Muscle layer of colon (tissue), 2 donors: ENCODE measurements around the gene CPNE6.
"Not testable (repeated sequence)": the region's sequence is repeated elsewhere in the genome, so short reads cannot be mapped to it uniquely, and the experiment has no call there.

Experiments
- H3K27ac ChIP-seq: one replicate; pipeline ENCODE4 v1.7.0; 2013; ENCODE audit warnings: low read depth, mild to moderate bottlenecking, low read length, moderate library complexity
- H3K27me3 ChIP-seq, 2 donors: one replicate each; pipeline ENCODE4 v1.7.0; 2013; ENCODE audit warnings: low read length in 2 of 2, mild to moderate bottlenecking in 2 of 2; ENCODE audit not compliant: insufficient read depth in 2 of 2, control insufficient read depth in 1 of 2
- H3K36me3 ChIP-seq: one replicate; pipeline ENCODE4 v1.7.0; 2013; ENCODE audit warnings: mild to moderate bottlenecking, low read length; ENCODE audit not compliant: insufficient read depth
- H3K4me1 ChIP-seq: one replicate; pipeline ENCODE4 v1.7.0; 2013; ENCODE audit warnings: mild to moderate bottlenecking, low read length; ENCODE audit not compliant: insufficient read depth
- H3K4me3 ChIP-seq, 2 donors: one replicate each; pipeline ENCODE4 v1.7.0; 2013; ENCODE audit warnings: low read length in 2 of 2, low read depth in 1 of 2, mild to moderate bottlenecking in 1 of 2, moderate library complexity in 1 of 2
- H3K9ac ChIP-seq: one replicate; pipeline ENCODE4 v1.7.0; 2013; ENCODE audit warnings: low read length
- H3K9me3 ChIP-seq: one replicate; pipeline ENCODE4 v1.7.0; 2013; ENCODE audit warnings: mild to moderate bottlenecking, low read length
- donor health status: abdominal sarcoma.
- donor health status: Adenocarcinoma of cecum.

The CPNE6 gene

DNA sequence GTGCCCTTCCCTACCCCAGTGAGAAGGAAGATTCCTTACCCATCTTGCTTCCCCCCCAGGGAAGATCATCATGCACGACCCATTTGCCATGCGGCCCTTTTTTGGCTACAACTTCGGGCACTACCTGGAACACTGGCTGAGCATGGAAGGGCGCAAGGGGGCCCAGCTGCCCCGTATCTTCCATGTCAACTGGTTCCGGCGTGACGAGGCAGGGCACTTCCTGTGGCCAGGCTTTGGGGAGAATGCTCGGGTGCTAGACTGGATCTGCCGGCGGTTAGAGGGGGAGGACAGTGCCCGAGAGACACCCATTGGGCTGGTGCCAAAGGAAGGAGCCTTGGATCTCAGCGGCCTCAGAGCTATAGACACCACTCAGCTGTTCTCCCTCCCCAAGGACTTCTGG lies 32.1 kb downstream of the CPNE6 start:
- Histone ChIP-seq H3K27ac (no peak overlapping the region), H3K4me3 (no peak overlapping the region), H3K4me1 (peaks cover under 1% of the 10 kb centered on the region), H3K9ac (no peak overlapping the region), H3K9me3 (no peaks in the 10 kb centered on the region), H3K27me3 (no peaks in the 10 kb centered on the region), H3K36me3 (peaks cover 5% of the 10 kb centered on the region)

DNA sequence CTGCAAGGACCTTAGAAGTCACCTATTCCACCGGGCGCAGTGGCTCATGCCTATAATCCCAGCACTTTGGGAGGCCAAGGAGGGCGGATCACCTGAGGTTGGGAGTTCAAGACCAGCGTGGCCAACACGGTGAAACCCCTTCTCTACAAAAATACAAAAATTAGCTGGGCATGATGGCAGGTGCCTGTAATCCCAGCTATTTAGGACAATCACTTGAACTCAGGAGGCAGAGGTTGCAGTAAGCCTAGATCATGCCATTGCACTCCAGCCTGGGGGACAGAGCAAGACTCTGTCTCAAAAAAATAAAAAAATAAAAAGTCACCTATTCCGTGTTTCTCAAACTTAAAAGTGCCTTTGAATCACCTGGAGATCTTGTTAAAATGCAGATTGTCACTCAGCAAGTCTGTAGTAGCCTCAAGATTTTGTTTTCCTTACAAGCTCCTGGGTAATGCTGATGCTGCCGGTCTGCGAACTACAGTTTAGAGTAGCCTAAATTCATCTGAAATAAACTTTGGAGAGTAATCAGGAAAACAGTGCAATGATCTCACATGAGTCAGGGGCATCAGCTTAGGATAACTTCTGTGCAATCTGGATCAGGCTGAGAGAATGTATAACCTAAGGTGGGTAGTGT lies 34.4 kb downstream of the CPNE6 start:
- not testable (repeated sequence) for H3K36me3 ChIP-seq, H3K27ac ChIP-seq, H3K9ac ChIP-seq, H3K4me3 ChIP-seq, H3K4me1 ChIP-seq, H3K27me3 ChIP-seq, H3K9me3 ChIP-seq

DNA sequence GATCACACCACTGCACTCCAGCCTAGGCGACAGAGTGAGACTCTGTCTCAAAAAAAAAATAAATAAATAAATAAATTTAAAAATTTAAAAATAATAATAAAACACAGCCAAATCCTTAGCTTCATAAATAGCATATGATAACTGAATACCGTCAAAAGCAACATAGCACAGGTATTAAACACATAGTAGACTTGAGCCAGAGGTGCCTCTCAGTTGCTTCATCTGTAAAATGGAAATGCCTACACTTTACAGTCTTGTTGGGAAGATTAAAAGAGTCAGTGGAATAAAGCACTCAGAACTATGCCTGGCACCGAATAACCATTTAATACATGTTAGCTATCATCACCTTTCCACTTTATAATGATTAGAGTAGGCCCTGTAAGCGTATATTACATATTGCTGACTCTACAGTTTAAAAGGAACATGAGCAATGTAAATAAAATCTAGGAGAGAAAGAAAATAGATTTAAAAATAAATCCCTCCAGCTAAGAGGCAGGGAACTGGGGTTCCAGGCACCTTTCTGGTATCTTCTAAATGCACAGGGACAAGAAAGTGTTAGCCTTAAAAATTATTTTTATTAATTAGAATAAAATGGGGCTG lies 35.4 kb downstream of the CPNE6 start:
- no peak overlapping the region for H3K27ac ChIP-seq
- no peak overlapping the region for H3K4me3 ChIP-seq
- peaks cover 6% of the 10 kb centered on the region for H3K4me1 ChIP-seq
- no peak overlapping the region for H3K9ac ChIP-seq
- no peaks in the 10 kb centered on the region for H3K9me3 ChIP-seq
- H3K27me3 ChIP-seq, result no peaks in the 10 kb centered on the region
- no peaks in the 10 kb centered on the region for H3K36me3 ChIP-seq

DNA sequence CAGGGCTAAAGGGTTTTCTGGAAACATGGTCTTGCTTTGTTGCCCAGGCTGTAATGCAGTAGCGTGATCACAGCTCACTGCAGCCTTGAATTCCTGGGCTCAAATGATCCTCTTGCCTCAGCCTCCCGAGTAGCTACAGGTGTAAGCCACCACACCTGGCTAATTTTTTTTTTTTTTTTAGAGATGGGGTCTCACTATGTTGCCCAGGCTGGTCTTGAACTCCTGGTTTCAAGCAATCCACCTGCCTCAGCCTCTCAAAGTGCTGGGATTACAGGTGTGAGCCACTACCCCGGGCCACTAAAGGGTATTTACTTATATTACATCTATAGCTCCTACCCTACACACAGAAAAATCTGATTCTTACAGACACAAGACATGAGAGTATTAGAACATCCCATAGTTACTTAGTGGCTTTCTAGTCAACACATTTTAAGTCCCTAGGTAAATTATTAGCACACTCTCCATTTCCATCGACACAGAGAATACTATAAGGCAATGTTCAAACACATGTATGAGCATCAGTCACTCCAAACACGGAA lies 37.0 kb downstream of the CPNE6 start:
- H3K4me1 ChIP-seq, result peaks cover 9% of the 10 kb centered on the region
- no peak overlapping the region for H3K9ac ChIP-seq
- no peaks in the 10 kb centered on the region for H3K9me3 ChIP-seq
- H3K36me3 ChIP-seq, result no peaks in the 10 kb centered on the region
- no peaks in the 10 kb centered on the region for H3K27me3 ChIP-seq
- H3K27ac ChIP-seq, result no peak overlapping the region
- no peak overlapping the region for H3K4me3 ChIP-seq

DNA sequence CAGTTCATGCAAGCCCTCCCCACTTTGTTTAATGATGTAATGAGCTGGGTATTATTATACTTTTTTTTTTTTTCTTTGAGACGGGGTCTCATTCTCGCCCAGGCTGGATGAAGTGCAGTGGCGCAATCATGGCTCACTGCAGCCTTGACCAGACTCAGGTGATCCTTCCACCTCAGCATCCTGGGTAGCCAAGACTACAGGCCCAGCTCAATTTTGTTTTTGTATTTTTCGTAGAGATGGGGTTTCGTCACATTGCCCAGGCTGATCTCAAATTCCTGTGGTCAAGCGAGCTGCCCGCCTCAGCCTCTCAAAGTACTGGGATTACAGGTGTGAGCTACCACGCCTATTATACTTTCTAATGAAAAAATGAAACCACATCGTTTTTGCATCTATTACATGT lies 38.7 kb downstream of the CPNE6 start:
- H3K4me1 ChIP-seq, result peaks cover 10% of the 10 kb centered on the region

DNA sequence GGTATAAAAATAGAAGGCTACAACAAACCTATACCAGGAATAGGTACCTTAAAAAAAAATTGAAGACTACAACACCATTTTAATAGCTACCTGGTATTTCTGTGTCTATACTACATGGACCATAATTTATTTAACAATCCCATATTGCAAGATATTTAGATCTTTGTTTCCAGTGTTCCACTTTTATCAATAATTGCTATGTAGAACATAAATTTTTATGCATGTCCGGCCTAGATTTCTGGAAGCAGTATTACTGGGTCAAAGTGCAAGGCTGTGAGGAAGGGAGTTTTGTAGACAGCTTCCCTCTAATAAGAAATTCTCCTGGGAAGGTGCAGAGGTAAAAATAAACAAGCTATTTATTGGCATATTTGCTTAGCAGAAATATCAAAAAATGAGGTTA lies 39.2 kb downstream of the CPNE6 start:
- H3K27ac ChIP-seq, result no peak overlapping the region
- no peaks in the 10 kb centered on the region for H3K36me3 ChIP-seq
- peaks cover 12% of the 10 kb centered on the region for H3K4me1 ChIP-seq
- no peak overlapping the region for H3K4me3 ChIP-seq
- no peaks in the 10 kb centered on the region for H3K9me3 ChIP-seq
- H3K27me3 ChIP-seq, result no peaks in the 10 kb centered on the region
- H3K9ac ChIP-seq, result no peak overlapping the region

More for the DNA sequence above, 38.7 kb downstream of the CPNE6 start:
- Histone ChIP-seq H3K9me3 (no peaks in the 10 kb centered on the region), H3K4me3 (no peak overlapping the region), H3K27ac (no peak overlapping the region), H3K27me3 (no peaks in the 10 kb centered on the region), H3K36me3 (no peaks in the 10 kb centered on the region), H3K9ac (no peak overlapping the region)

DNA sequence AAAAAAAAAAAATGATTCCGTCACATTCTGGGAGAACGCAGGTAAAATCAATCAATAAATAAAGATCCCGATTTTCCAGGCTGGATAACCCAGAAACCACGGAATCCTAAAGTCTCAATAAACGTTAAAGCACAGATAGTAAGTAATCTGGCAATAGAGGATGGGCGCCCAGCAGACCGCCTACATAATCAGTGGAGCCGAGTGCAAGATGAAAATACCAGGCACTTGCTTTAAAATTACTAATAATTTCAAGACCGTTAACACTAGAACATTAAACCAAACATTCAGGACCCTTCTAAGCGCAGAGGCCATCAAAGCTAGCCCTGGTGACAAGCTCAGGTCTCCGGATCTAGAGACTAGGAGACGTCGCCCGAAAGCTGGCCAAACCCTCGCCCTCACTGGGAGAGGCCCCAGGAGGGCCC lies 42.0 kb downstream of the CPNE6 start:
- H3K36me3 ChIP-seq, result peaks cover 11% of the 10 kb centered on the region
- peak overlapping the region; percentile 66 for H3K9ac ChIP-seq
- H3K4me1 ChIP-seq, result peaks cover 25% of the 10 kb centered on the region
- H3K9me3 ChIP-seq, result no peaks in the 10 kb centered on the region
- H3K27me3 ChIP-seq, result no peaks in the 10 kb centered on the region
- peak overlapping the region; percentile 82 to 84 for H3K4me3 ChIP-seq
- peak overlapping the region; percentile 87 for H3K27ac ChIP-seq

DNA sequence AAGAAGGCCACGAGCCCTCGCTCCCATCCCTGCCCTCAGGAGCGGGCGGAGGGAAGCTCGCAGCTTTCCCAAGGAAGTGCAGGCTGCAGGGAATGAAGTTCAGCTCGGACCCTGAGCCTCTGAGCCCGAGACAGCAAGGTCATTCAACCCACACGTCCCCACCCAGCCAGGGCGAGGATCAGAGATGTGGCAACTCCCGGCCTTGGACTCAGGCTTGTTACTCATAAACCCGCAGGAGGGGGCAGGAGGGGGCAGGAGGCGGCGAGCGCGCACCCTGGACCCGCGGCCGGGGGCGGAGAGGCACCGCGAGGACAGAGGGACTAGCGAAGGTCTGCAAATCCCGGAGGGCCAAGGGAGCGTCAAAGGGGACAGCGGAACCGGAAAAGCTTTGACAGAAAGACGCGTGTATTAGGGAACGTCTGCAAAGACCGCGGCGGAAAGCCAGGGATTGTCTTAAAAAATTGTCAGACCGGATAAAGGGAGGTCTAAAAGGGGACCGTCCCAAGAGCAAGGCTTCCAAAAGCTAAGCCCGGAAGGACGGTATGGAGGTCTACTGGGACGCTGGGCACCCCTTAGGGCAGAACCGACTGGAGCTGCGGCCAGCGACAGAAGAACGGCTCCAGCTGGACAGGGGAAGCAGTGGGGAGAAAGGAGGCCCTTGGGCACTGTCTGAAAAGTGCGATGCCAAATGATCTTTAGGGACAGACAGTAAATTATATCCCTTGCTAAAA lies 42.6 kb downstream of the CPNE6 start:
- no peaks in the 10 kb centered on the region for H3K27me3 ChIP-seq
- H3K4me3 ChIP-seq, result peak overlapping the region; percentile 82 to 84
- peak overlapping the region; percentile 66 for H3K9ac ChIP-seq
- H3K4me1 ChIP-seq, result peaks cover 20% of the 10 kb centered on the region
- peaks cover 17% of the 10 kb centered on the region for H3K36me3 ChIP-seq
- H3K27ac ChIP-seq, result peak overlapping the region; percentile 87
- no peaks in the 10 kb centered on the region for H3K9me3 ChIP-seq

DNA sequence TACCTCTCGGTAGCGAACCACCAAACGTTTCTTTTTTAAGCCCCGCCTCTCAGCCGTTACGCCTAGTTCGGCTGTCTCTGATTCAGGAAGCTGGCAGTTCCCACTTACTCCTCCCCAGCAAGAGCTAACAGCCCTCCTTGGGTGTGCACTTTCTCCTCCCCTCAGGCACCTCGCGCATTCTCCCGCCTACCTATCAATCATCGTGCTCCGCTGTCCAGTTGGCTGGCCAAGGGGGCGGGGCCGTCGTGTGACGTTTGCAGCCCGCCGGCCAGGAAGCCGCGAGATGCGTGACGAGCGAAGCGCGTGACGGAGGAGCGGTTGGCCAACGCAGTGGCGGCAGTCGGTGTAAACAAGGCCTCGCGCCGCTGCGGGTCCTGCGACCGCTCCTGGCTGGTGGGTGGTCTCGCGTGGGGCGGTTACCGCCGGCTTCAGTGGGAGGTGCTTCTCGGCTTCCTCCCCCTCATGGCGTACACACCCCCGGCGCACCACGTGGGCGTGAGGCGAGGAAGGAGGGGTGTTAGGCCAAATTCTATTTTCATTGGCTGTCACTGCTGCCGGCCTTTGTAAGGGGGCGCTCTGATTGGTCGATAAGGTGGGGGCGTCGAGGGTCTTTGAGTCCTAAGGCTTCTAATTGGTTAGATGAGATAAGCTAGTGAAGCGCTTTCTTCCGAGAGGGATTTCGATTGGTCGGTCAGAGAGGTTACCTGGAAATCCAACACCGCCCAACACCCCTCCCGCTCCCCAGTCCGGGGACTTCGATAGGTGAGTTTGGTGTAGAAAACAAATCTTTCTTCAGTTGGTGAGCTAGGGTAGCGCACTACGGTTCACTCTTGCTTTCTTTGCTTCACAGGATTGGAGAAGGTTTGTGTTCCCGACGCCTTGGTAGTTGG lies 43.4 kb downstream of the CPNE6 start, which contains the start of the genes DCAF11 and NRL:
TSS of gene DCAF11 (plus strand) at position 246 of the 890 bp plus-strand sequence. CDS start 818 bp downstream, outside the sequence.
TSS of gene NRL (minus strand) at position 418 of the 890 bp plus-strand sequence. CDS start 32,101 bp downstream, outside the sequence.
- Histone ChIP-seq H3K9ac (peak within 1 kb of the TSS; percentile 66), H3K9me3 (no peaks in the 10 kb centered on the region), H3K27ac (peak within 1 kb of the TSS; percentile 93), H3K4me1 (peaks cover 19% of the 10 kb centered on the region), H3K36me3 (peaks cover 25% of the 10 kb centered on the region), H3K4me3 (peak within 1 kb of the TSS; percentile 84 to 87), H3K27me3 (no peaks in the 10 kb centered on the region)

DNA sequence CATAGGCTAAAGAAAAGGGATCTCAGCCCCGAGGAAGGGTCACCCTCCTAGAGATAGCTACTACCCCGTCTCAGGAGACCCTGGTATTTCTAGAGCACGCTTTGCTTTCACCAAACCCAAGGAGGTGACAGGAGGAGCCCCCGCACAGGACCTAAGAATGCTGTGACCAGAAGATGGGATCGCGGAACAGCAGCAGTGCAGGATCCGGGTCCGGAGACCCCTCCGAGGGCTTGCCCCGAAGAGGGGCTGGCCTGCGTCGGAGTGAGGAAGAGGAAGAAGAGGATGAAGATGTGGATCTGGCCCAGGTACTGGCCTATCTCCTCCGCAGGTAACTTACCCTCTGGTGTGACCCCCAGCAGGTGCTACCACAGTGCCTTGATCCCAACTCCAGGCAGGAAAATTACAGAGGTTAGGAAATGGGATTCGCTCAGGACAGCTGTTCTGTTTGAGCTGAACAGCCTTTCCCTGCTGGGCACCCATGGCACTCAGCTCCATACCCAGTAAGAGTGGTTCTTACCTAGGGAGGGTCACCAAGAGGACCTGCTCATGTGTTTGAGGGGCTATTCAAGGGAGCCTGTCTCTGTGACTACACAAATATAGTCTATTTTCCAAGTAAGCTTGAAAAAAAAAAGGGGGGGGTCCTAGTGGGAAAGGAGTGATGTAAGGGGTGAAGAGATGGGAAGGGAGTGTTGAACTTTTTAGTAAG lies 44.2 kb downstream of the CPNE6 start:
- H3K9me3 ChIP-seq, result no peaks in the 10 kb centered on the region
- H3K36me3 ChIP-seq, result peaks cover 28% of the 10 kb centered on the region
- peaks cover 19% of the 10 kb centered on the region for H3K4me1 ChIP-seq
- H3K27me3 ChIP-seq, result no peaks in the 10 kb centered on the region
- peak overlapping the region; percentile 93 for H3K27ac ChIP-seq
- H3K4me3 ChIP-seq, result peak overlapping the region; percentile 84 to 87
- peak overlapping the region; percentile 59 for H3K9ac ChIP-seq
